T1000 (cell line): ENCODE data around the gene LRBA.
"Not testable (repeated sequence)": the region's sequence is repeated elsewhere in the genome, so short reads cannot be mapped to it uniquely, and the experiment has no call there.

Experiments used
- DNase-seq: peaks from one replicate; lab custom pipeline; 2025; ENCODE audit warnings: mixed read lengths; lab: John Stamatoyannopoulos, UW

Gene LRBA

DNA sequence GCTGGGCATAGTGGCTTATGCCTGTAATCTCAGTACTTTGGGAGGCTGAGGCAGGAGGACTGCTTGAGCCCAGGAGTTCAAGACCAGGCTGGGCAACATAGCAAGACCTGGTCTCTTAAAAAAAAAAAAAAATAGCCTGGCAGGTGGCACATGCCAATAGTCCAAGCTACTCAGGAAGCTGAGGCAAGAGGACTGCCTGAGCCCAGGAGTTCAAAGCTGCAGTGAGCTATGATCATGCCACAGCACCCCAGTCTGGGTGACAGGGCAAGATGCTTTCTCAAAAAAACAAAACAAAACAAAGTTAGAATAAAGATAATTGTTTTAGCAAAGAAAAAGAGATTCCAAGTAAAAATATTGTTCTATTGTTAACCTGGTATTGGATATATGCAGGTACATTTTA lies 75.0 kb downstream of the LRBA start:
- no peak for DNase-seq

DNA sequence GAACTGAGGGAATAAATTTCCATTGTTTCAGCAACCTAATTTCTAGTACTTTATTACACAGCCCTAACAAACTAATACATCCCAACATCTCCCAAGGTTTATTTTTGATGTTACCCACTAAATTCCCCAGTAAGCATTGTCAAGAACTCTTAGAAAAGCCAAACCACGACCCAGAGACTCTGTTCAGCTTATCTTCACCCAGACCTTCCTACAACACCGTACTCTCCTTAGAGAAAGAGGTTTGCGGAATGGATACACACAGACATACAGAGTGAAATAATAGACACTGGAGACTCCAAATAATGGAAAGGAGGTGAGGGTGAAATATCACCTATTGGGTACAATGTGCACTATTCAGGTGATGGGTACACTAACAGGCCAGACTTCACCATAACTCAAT lies 75.6 kb downstream of the LRBA start:
- no peak for DNase-seq

DNA sequence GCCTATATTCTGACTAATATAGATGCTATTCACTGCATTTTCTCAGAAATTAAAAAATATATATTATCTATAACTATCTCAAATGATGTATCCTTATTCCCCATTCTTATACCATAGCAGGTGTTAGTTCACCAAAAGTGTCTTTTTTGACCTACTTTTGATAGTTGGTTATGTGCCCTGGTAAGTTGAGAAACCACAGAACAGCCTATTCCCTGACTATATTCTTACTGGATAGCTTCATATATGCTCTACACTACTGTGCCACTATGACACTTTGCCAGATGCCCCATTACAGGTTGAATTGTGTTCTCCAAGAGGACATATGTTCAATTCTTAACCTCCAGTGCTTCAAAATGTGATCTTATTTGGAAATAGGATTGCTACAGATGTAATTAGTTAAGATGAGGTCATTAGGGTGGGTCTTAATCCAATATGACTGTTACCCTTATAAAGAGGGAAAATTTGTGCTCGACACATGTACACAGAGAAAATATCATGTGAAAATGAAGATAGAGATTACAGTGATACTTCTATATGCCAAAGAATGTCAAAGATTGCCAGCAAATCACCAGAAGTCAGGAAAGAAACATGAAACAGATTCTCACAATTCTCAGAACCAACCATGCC lies 76.1 kb downstream of the LRBA start:
- no peak for DNase-seq

GRCh38 chr4:150938417-150938816 lies 76.7 kb downstream of the LRBA start:
- no peak for DNase-seq

GRCh38 chr4:150934022-150934421 lies 81.1 kb downstream of the LRBA start:
- no peak for DNase-seq

DNA sequence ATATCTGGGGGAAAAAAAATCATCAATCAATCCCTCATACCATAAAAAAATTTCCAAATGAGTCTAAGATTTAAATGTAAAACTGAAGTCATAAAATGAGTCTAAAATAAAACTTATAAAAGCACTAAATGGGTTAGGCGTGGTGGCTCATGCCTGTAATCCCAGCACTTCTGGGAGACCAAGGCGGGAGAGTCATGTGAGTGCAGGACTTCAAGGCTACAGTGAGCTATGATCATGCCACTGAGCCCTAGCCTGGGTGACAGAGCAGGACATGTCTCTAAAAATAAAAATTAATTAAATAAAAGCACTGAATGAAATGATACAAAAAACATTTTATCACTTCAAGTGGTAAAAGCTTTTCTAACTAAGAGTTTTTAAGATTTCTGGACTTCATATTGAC lies 83.3 kb downstream of the LRBA start:
- no peak for DNase-seq

GRCh38 chr4:150931005-150931404 lies 84.1 kb downstream of the LRBA start:
- no peak for DNase-seq

DNA sequence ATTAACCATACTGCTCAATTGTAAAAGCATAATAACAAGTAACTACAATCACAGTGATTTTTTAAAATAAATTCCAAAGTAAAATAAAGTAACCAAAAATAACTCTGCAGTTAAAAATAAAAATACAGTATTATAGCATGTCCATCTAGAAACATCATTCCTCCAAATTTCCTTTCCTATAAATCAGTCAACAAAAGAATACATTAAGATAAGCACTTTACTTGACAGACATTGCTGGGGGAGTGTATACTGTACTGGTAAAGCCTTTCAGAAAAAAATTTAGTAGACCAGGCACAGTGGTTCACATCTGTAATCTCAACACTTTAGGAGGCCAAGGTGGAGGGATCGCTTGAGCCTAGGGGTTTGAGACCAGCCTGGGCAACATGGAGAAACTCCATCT lies 91.1 kb downstream of the LRBA start:
- DNase-seq: no peak

DNA sequence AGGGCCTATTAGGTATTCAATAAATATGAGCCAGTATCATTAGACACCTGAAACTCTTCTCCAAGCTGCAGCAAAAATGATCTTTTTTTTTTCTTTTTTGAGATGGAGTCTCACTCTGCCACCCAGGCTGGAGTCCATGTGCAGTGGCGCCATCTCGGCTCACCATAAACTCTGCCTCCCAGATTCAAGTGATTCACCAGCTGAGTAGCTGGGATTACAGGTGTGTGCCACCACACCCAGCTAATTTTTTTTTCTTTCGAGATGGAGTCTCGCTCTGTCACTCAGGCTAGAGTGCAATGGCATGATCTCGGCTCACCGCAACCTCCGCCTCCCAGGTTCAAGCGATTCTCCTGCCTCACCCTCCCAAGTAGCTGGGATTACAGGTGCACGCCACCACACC lies 93.6 kb downstream of the LRBA start:
- not testable (repeated sequence) for DNase-seq

- not testable (repeated sequence) for DNase-seq
Observed at GRCh38 chr4:150918562-150918961, 96.5 kb downstream of the LRBA start.

- no peak for DNase-seq
Observed at GRCh38 chr4:150911326-150911725, 103.8 kb downstream of the LRBA start.

DNA sequence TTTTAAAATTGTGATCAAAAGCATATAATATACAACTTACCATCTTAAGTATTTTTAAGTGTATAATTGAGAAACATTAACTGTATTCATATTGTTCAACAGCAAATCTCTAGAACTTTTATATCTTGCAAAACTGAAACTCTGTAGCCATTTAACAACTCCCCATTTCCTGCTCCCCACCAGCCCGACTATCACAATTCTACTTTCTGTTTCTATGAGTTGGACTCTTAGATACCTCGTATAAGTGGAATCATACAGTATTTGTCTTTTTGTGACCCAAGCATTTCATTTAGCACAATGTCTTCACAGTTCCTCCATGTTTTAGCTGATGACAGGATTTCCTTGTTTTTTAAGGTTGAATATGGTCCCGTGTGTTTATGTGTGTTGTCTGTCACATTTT lies 106.0 kb downstream of the LRBA start:
- DNase-seq: no peak

DNA sequence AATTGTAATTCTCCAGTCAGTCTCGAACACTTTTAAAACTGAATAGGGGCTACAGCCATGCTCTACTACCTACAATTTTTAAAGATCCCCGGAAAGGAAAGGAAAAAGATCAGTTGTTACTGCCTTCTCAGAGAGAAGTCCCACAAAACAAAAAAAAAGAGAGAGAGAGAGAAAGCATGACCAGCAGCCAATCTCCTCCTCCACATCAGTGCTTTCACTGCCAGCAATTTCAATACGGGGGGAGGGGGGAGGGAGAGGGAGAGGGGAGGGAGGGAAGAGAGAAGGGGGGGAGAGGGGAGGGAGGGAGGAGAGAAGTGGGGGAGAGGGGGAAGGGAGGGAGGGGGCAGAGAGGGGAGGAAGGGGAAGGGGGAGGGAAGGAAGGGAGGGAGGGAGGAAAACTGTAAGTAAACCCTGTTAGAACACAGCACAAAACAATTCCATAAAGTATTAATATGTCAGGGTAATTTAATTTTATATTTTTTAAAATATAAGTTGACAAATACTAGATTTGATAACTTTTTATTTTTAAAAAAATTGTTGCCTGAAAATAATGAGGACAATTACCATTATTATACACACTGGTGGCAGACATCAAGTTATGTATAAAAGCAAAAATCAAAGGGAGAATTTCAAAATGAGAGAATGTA lies 108.0 kb downstream of the LRBA start:
- DNase-seq: no peak

GRCh38 chr4:150904671-150905070 lies 110.4 kb downstream of the LRBA start:
- no peak for DNase-seq

DNA sequence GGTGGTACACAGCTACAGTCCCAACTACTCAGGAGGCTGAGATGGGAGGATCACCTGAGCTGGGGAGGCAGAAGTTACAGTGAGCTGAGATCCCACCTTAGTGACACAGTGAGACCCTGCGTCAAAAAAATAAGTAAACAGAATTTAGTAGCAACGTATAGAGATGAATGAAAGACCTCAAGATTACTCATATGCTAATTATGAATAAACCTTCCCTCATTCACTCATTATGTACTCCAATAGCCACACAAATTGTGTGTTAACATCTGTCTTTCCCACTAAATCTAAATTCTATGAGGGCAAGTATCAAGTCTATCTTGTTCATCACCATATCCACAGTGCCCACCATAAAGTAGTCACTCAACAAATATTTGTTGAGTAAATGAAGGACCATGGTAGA lies 111.5 kb downstream of the LRBA start:
- DNase-seq: no peak

DNA sequence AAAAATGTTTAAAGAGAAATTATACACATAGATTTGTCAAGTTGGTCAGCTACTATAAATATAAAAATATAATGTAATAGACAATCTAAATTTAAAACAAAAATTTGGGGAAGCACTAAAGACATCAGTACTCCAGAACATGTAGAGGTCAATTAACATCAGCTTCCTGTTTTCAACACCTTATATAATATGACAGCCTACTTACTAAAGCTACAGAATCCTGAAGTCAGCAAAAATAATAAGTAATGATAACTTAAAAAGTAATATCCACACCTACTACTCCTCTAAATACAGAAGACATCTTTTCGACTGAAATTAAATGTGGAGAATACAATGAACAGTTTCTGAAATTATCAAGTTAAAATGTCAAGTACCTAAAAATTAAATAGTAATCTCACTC lies 118.6 kb downstream of the LRBA start:
- no peak for DNase-seq

- DNase-seq: no peak
Observed at GRCh38 chr4:150890246-150890645, 124.8 kb downstream of the LRBA start.

- no peak for DNase-seq
Observed at GRCh38 chr4:150889306-150889705, 125.8 kb downstream of the LRBA start.

- DNase-seq: no peak
Observed at GRCh38 chr4:150888625-150889024, 126.5 kb downstream of the LRBA start.

DNA sequence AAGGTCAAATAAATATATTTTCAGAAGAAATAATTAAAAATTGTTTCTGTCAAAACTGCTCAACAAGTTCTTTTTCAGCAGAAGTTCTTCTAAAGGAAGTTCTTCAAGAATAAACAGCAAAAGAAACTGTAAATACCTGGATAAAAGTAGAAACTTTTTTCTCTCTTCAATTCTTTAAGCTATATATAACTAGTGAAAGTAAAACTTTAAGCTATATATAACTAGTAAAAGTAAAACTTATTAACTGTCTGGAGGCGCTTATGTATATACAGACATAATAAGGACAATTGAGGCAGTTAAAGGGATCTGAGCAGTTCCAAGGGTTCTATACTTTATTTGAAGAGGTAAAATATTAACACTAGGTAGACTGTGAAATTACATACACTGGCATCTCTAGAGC lies 126.9 kb downstream of the LRBA start:
- DNase-seq: no peak

DNA sequence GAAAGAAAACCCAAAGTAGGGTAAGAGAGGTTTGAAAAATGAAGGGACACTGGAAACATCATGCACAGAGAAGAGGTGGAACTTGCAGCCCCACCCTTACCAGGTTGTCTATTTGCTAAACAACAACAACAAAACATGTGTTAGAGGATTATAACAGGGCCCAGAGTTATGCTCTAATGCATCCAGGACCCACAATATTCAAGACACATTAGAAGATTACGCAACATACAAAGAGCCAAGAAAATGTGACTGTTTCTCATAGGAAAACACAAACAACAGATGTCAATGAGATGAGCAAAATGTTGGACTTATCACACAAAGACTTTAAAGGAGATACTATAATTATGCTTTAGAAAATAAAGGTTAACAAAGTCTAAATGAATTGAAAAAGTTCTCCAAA lies 128.5 kb downstream of the LRBA start:
- DNase-seq: no peak

DNA sequence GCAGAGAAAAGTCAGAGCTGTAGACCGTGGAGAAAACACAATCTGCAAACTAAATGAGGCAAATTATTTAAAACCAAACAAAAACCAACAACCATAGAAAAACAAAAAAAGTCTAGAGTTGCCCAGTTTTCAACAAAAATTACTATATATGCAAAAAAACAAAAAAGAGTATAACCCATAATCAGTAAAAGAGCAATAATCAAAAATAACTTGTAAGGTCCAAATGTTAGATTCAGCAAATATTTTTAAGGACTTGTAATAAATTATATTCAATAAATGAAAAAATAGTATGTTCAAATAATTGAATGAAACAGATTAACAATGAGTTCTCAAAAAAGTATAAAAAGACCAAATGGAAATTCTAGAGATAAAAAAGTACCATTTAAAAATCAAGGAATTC lies 130.5 kb downstream of the LRBA start:
- no peak for DNase-seq

DNA sequence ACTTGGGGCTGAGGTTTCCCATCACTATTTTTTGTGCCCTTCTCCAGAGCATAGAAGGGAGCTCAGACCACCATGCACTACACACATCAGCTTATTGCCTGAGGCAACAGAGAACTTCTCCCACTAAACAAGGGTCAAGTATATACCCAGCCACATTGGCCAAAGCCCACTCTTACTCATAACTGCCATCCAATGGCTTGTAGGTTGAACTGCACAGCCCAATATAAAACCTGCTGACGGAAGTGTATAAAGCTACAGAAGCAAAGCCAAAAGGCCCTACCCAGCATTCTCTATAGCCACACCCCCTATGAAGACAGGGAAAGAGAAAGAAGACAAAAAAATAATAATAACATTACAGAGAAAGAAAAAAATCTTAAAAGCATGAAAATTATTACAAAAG lies 139.7 kb downstream of the LRBA start:
- no peak for DNase-seq
